SK-N-SH (cell line): ENCODE results near the gene QSOX1. TPM values are rescaled to one million over a fixed set of nuclear protein-coding genes. Genes with fewer than 3 reads are reported as not detected.

Source experiments
- CTCF ChIA-PET: fragments of 300-600, 350-600 bp; formaldehyde crosslinking; extraction: SDS; loops from one replicate; lab custom pipeline; 2021; lab: Yijun Ruan, JAX
- POLR2A ChIA-PET: fragments of 350-600 bp; sonication (Branson Sonifier 250); formaldehyde crosslinking; extraction: SDS; loops from one replicate; lab custom pipeline; 2020; ENCODE audit warnings: antibody characterized with exemption, inconsistent platforms; lab: Yijun Ruan, JAX
- DNase-seq: peaks from one replicate; pipeline ENCODE4 v3.0.0; 2012
- H2AFZ ChIP-seq: fragments of 200-600 bp; sonication (generic); 2 replicates; pipeline ENCODE4 v1.8.1; 2016; ENCODE audit warnings: antibody characterized with exemption, mild to moderate bottlenecking, low read depth
- H3F3A ChIP-seq: fragments of 200-600 bp; sonication (generic); replicated peaks from 2 replicates; pipeline ENCODE3; 2016; ENCODE audit warnings: antibody characterized with exemption, mild to moderate bottlenecking; ENCODE audit not compliant: insufficient read depth
- H3K27ac ChIP-seq, 2 experiments: fragments of 200-500 bp in 1 of 2; fragments of 200-600 bp in 1 of 2; sonication (Bioruptor generic) in 1 of 2; sonication (generic), shearing (Covaris generic) in 1 of 2; 2 replicates each; pipeline versions ENCODE4 v1.5.1 to v1.6.1; 2014 to 2016; ENCODE audit warnings: low read depth in 2 of 2, inconsistent platforms in 1 of 2, low read length in 1 of 2, mild to moderate bottlenecking in 1 of 2, mixed read lengths in 1 of 2
- H3K27me3 ChIP-seq: fragments of 200-600 bp; sonication (generic), shearing (Covaris generic); 2 replicates; pipeline ENCODE4 v1.6.1; 2016; ENCODE audit warnings: mixed run types; ENCODE audit not compliant: insufficient read depth
- H3K36me3 ChIP-seq, 2 experiments: fragments of 200-500 bp in 1 of 2; fragments of 200-600 bp in 1 of 2; sonication (Bioruptor generic) in 1 of 2; sonication (generic) in 1 of 2; replicated peaks in 1 of 2; 2 replicates each; pipeline versions ENCODE3 to v1.5.1; 2014 to 2016; ENCODE audit warnings: low read length in 1 of 2, mild to moderate bottlenecking in 1 of 2; ENCODE audit not compliant: insufficient read depth in 2 of 2, control insufficient read depth in 1 of 2
- H3K4me1 ChIP-seq, 2 experiments: fragments of 200-500 bp in 1 of 2; fragments of 200-600 bp in 1 of 2; sonication (Bioruptor generic) in 1 of 2; sonication (generic), shearing (Covaris generic) in 1 of 2; 2 replicates each; pipeline versions ENCODE4 v1.5.1 to v1.6.1; 2014 to 2016; ENCODE audit warnings: low read depth in 1 of 2, low read length in 1 of 2, mixed run types in 1 of 2; ENCODE audit not compliant: insufficient read depth in 2 of 2, control insufficient read depth in 1 of 2
- H3K4me2 ChIP-seq: fragments of 200-600 bp; sonication (generic), shearing (Covaris generic); 2 replicates; pipeline ENCODE4 v1.6.1; 2017; ENCODE audit warnings: mixed run types
- H3K4me3 ChIP-seq, 2 experiments: fragments of 200-500 bp in 1 of 2; fragments of 200-600 bp in 1 of 2; sonication (Bioruptor generic) in 1 of 2; sonication (generic), shearing (Covaris generic) in 1 of 2; 2 replicates each; pipeline versions ENCODE4 v1.5.1 to v1.8.1; 2014 to 2016; ENCODE audit warnings: low read depth in 2 of 2, inconsistent platforms in 1 of 2, low read length in 1 of 2, mild to moderate bottlenecking in 1 of 2, mixed read lengths in 1 of 2, moderate library complexity in 1 of 2
- H3K79me2 ChIP-seq: fragments of 200-600 bp; sonication (generic); 2 replicates; pipeline ENCODE4 v1.8.1; 2017; ENCODE audit warnings: mild to moderate bottlenecking; ENCODE audit not compliant: insufficient read depth
- H3K9ac ChIP-seq: fragments of 200-600 bp; sonication (generic); 2 replicates; pipeline ENCODE4 v1.6.1; 2017; ENCODE audit warnings: mixed run types
- H3K9me2 ChIP-seq: fragments of 200-600 bp; sonication (generic); 2 replicates; pipeline ENCODE4 v1.6.1; 2017; ENCODE audit warnings: mixed run types
- H3K9me3 ChIP-seq: fragments of 200-600 bp; sonication (generic); 2 replicates; pipeline ENCODE4 v1.6.1; 2017; ENCODE audit warnings: mixed run types, mild to moderate bottlenecking, moderate library complexity
- H4K20me1 ChIP-seq: fragments of 200-600 bp; sonication (generic); 2 replicates; pipeline ENCODE4 v1.6.1; 2017; ENCODE audit warnings: mild to moderate bottlenecking, mixed run types; ENCODE audit not compliant: insufficient read depth
- CHD2 ChIP-seq: fragments of 150-350 bp; IDR thresholded peaks from 2 replicates; pipeline ENCODE4 v1.6.1; 2018; ENCODE audit warnings: low read length; ENCODE audit not compliant: partially characterized antibody
- ELF1 ChIP-seq: IDR thresholded peaks from 2 replicates; pipeline ENCODE4 v1.4.0; 2012
- EZH2phosphoT487 ChIP-seq: fragments of 200-600 bp; sonication (generic); IDR thresholded peaks from 2 replicates; pipeline ENCODE4 v1.6.1; 2017; ENCODE audit warnings: low read depth, mixed run types, mild to moderate bottlenecking, antibody characterized with exemption, moderate library complexity, borderline replicate concordance
- FOSL2 ChIP-seq: IDR thresholded peaks from 2 replicates; pipeline ENCODE4 v1.4.0; 2012; ENCODE audit warnings: low read depth, mild to moderate bottlenecking, moderate library complexity, borderline replicate concordance
- GABPA ChIP-seq: IDR thresholded peaks from 2 replicates; pipeline ENCODE4 v1.4.0; 2012; ENCODE audit warnings: low read depth, mild to moderate bottlenecking
- NFIC ChIP-seq: IDR thresholded peaks from 2 replicates; pipeline ENCODE4 v1.4.0; 2012; ENCODE audit warnings: borderline replicate concordance
- NRF1 ChIP-seq: IDR thresholded peaks from 2 replicates; pipeline ENCODE4 v1.6.1; 2012; ENCODE audit warnings: low read depth, mild to moderate bottlenecking, low read length
- PBX3 ChIP-seq: IDR thresholded peaks from 2 replicates; pipeline ENCODE4; 2012
- POLR2AphosphoS5 ChIP-seq: IDR thresholded peaks from 2 replicates; pipeline ENCODE4 v1.6.1; 2012; ENCODE audit warnings: low read depth, low read length
- RCOR1 ChIP-seq: fragments of 150-350 bp; IDR thresholded peaks from 2 replicates; pipeline ENCODE4 v1.6.1; 2017; ENCODE audit warnings: antibody characterized with exemption, low read length
- RFX5 ChIP-seq: IDR thresholded peaks from 2 replicates; pipeline ENCODE4 v1.6.1; 2012; ENCODE audit warnings: mild to moderate bottlenecking, improper control_type of control experiment, low read length
- SIN3A ChIP-seq: IDR thresholded peaks from 2 replicates; pipeline ENCODE4 v1.6.1; 2012; ENCODE audit warnings: low read depth, mild to moderate bottlenecking, low read length, moderate library complexity, borderline replicate concordance
- TAF1 ChIP-seq: IDR thresholded peaks from 2 replicates; pipeline ENCODE4 v1.6.1; 2012; ENCODE audit warnings: low read depth, mild to moderate bottlenecking, low read length, moderate library complexity, borderline replicate concordance
- TCF12 ChIP-seq: IDR thresholded peaks from 2 replicates; pipeline ENCODE4 v1.4.0; 2012
- WGBS: methylation state at CpG from one replicate; pipeline ENCODE4 v1.1.6; 2017; ENCODE audit warnings: low lambda C conversion rate; 5-methylcytosine and 5-hydroxymethylcytosine counted together
- polyA plus RNA-seq, 3 experiments: library from polyadenylated mRNA; depleted of rRNA; stranded (reverse); fragments of >200 nt; gene quantifications; 2 replicates each; pipeline ENCODE4 v1.2.3, GENCODE V29; 2012
- TF ChIP-seq, protein P1 (sequence below): fragments of 200-600 bp; sonication (generic); IDR thresholded peaks from 2 replicates; pipeline ENCODE4 v1.6.1; 2017; ENCODE audit warnings: antibody characterized with exemption, mild to moderate bottlenecking, moderate library complexity
- TF ChIP-seq, protein P2 (sequence below): fragments of 150-350 bp; IDR thresholded peaks from 2 replicates; pipeline ENCODE4 v1.6.1; 2017; ENCODE audit warnings: antibody characterized with exemption, low read length, low read depth, borderline replicate concordance

QSOX1 gene
- polyA plus RNA-seq, 1 of the 3 experiments (the other 2 are of a cell fraction) = 359 TPM

DNA sequence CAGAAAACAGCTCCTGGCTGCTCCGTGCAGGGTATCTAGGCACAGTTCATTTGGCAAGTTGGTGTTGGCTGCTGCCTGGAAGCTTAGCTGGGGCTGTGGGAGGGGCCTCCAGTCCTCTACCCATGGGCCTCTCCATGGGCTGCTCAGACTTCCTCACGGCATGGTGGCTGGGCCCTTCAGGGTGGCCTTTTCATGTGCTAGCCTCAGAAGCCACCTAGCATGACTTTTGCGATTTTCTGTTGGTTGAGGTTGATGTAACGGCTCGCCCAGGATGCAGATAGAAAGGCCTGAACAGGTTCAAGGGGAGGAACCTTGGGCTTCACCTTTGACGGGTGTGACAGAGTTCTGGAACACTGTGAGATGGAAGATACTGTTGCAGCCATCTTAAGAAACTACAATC lies 49.6 kb downstream of the QSOX1 start:
- Histone ChIP-seq H3K4me1 (no peaks in the 10 kb centered on the region), H3K36me3 (peaks cover 0 to 5% of the 10 kb centered on the region in 2 experiments), H3K4me2 (no peak overlapping the region), H3K9me2 (no peaks in the 10 kb centered on the region), H3K4me3 (no peak overlapping the region), H3K9ac (no peak overlapping the region), H3K9me3 (no peaks in the 10 kb centered on the region), H3F3A (peaks cover 3% of the 10 kb centered on the region), H4K20me1 (no peaks in the 10 kb centered on the region), H3K79me2 (no peaks in the 10 kb centered on the region), H3K27ac (no peak overlapping the region), H2AFZ (no peak overlapping the region), H3K27me3 (no peaks in the 10 kb centered on the region)
- 100% methylated on average over 5 of the region's 6 CpGs for WGBS
- POLR2A ChIA-PET = interaction anchor here (0.6 kb wide), 1 partner anchor 172 kb away, joined by 4 read pairs; no protein-coding TSS in a partner anchor
- CTCF ChIA-PET = no interaction called here
- TF ChIP-seq NFIC = no peak
- no peak for DNase-seq

- TF ChIP-seq, protein P1, sequence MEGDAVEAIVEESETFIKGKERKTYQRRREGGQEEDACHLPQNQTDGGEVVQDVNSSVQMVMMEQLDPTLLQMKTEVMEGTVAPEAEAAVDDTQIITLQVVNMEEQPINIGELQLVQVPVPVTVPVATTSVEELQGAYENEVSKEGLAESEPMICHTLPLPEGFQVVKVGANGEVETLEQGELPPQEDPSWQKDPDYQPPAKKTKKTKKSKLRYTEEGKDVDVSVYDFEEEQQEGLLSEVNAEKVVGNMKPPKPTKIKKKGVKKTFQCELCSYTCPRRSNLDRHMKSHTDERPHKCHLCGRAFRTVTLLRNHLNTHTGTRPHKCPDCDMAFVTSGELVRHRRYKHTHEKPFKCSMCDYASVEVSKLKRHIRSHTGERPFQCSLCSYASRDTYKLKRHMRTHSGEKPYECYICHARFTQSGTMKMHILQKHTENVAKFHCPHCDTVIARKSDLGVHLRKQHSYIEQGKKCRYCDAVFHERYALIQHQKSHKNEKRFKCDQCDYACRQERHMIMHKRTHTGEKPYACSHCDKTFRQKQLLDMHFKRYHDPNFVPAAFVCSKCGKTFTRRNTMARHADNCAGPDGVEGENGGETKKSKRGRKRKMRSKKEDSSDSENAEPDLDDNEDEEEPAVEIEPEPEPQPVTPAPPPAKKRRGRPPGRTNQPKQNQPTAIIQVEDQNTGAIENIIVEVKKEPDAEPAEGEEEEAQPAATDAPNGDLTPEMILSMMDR = no peak
- no peak for TF ChIP-seq POLR2AphosphoS5
- no peak for TF ChIP-seq TAF1
- no peak for TF ChIP-seq FOSL2
- TF ChIP-seq PBX3 = no peak
- TF ChIP-seq TCF12 = no peak
- no peak for TF ChIP-seq CHD2
- TF ChIP-seq GABPA = no peak
- TF ChIP-seq SIN3A = no peak
- TF ChIP-seq ELF1 = no peak
- no peak for TF ChIP-seq RFX5
- TF ChIP-seq, protein P2, sequence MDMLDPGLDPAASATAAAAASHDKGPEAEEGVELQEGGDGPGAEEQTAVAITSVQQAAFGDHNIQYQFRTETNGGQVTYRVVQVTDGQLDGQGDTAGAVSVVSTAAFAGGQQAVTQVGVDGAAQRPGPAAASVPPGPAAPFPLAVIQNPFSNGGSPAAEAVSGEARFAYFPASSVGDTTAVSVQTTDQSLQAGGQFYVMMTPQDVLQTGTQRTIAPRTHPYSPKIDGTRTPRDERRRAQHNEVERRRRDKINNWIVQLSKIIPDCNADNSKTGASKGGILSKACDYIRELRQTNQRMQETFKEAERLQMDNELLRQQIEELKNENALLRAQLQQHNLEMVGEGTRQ = no peak
- no peak for TF ChIP-seq NFIC
- TF ChIP-seq NRF1 = no peak
- TF ChIP-seq EZH2phosphoT487 = no peak
- no peak for TF ChIP-seq RCOR1
- TF ChIP-seq, all 33 proteins: peak for 0
- H3K9me3 ChIP-seq = no peaks in the 10 kb centered on the region
- H3K36me3 ChIP-seq = no peaks in the 10 kb centered on the region
- CTCF ChIA-PET = interaction anchor here (0.9 to 2.0 kb wide), 7 partner anchors 10 to 276 kb away, joined by 3 to 11 read pairs (median 3); no protein-coding TSS in a partner anchor
- no peaks in the 10 kb centered on the region for H4K20me1 ChIP-seq
- H3K4me3 ChIP-seq = no peak overlapping the region
- H2AFZ ChIP-seq = no peak overlapping the region
- H3K9me2 ChIP-seq = no peaks in the 10 kb centered on the region
- no peak overlapping the region for H3K9ac ChIP-seq
- H3K27me3 ChIP-seq = no peaks in the 10 kb centered on the region
- POLR2A ChIA-PET = no interaction called here
- peaks cover 0 to under 1% of the 10 kb centered on the region in 2 experiments; a peak in 1 of 4 replicates for H3K4me1 ChIP-seq
- no peak overlapping the region for H3K27ac ChIP-seq
- peaks cover 3% of the 10 kb centered on the region for H3F3A ChIP-seq
- H3K4me2 ChIP-seq = no peak overlapping the region
- no peaks in the 10 kb centered on the region for H3K79me2 ChIP-seq
- no peak for DNase-seq
- 78% methylated on average over 3 of the region's 3 CpGs for WGBS
Observed at GRCh38 chr1:180206581-180206980, 51.9 kb downstream of the QSOX1 start.
